ENCODE measurements around the gene RAB4A.

- no peak for TF ChIP-seq CTCF (IDR thresholded peaks at IDR 0.05)
- no peak for TF ChIP-seq POLR2A (IDR thresholded peaks at IDR 0.05)
These were observed at the start of gene RAB4A for GRCh38 chr1:229270547-229271447.
